MG63 (cell line): Measurements from ENCODE around the gene SLC2A4. TPM values are rescaled to one million over a fixed set of nuclear protein-coding genes. Genes with fewer than 3 reads are reported as not detected.
"Not testable (repeated sequence)": the region's sequence is repeated elsewhere in the genome, so short reads cannot be mapped to it uniquely, and the experiment has no call there.

Experiments
- DNase-seq: peaks from one replicate; pipeline ENCODE4 v3.0.0-alpha.2; 2020
- H3K27me3 ChIP-seq: fragments of 250-450 bp; sonication (Bioruptor Pico); 2 replicates; pipeline ENCODE4 v1.5.1; 2020; ENCODE audit warnings: mild to moderate bottlenecking, moderate library complexity
- H3K36me3 ChIP-seq: fragments of 250-450 bp; sonication (Bioruptor Pico); 2 replicates; pipeline ENCODE4 v1.5.1; 2020; ENCODE audit warnings: mild to moderate bottlenecking, moderate library complexity
- H3K4me3 ChIP-seq: fragments of 250-450 bp; sonication (Bioruptor Pico); 2 replicates; pipeline ENCODE4 v1.5.1; 2020; ENCODE audit warnings: mild to moderate bottlenecking, moderate library complexity
- H3K9me3 ChIP-seq: fragments of 250-450 bp; sonication (Bioruptor Pico); 2 replicates; pipeline ENCODE4 v1.5.1; 2020; ENCODE audit warnings: mild to moderate bottlenecking, moderate library complexity
- total RNA-seq: library from RNA; depleted of rRNA; stranded (reverse); fragments of >200 nt; shearing (Covaris generic); gene quantifications from 2 replicates; pipeline ENCODE4 v1.2.3, GENCODE V29; 2014; ENCODE audit warnings: low replicate concordance; rRNA removed

SLC2A4 gene
- total RNA-seq, 1 experiment from 2014 or later = not detected

- Histone ChIP-seq H3K9me3 (no peaks in the 10 kb centered on the region), H3K36me3 (no peaks in the 10 kb centered on the region), H3K4me3 (no peak within 1 kb of the TSS), H3K27me3 (no peaks in the 10 kb centered on the region)
- DNase-seq = no peak
Observed at GRCh38 chr17:7336240-7337175, 55.0 kb downstream of the SLC2A4 start, which contains the start of gene ACAP1. Gene ACAP1 (plus strand): TSS chr17:7336529. CDS start chr17:7336735, 206 bp downstream.

- not testable (repeated sequence) for H3K4me3 ChIP-seq, DNase-seq, H3K36me3 ChIP-seq, H3K9me3 ChIP-seq, H3K27me3 ChIP-seq
Observed at GRCh38 chr17:7337600-7337999, 56.1 kb downstream of the SLC2A4 start.

Other genes with a start within 250 kb of the SLC2A4 start
- 0.96 and 1.1 TPM in 2 replicates for gene SLC16A13, start 245.7 kb upstream of the SLC2A4 start, total RNA-seq
- gene SLC16A11, start 237.6 kb upstream of the SLC2A4 start, total RNA-seq = not detected in 2 replicates
- gene CLEC10A, start 201.5 kb upstream of the SLC2A4 start, total RNA-seq = not detected in 2 replicates
- not detected in 2 replicates for gene ASGR2, start 166.9 kb upstream of the SLC2A4 start, total RNA-seq
- 0.13 TPM in 1 of 2 replicates, not detected in the other for gene ASGR1, start 102.3 kb upstream of the SLC2A4 start, total RNA-seq
- 7.5 and 15.3 TPM in 2 replicates for gene DLG4, start 61.9 kb upstream of the SLC2A4 start, total RNA-seq
- 240 and 427 TPM in 2 replicates for gene ACADVL, start 61.8 kb upstream of the SLC2A4 start, total RNA-seq
- gene DVL2, start 47.2 kb upstream of the SLC2A4 start, total RNA-seq = 11.5 and 26.2 TPM in 2 replicates
- 34.4 and 62.7 TPM in 2 replicates for gene PHF23, start 42.3 kb upstream of the SLC2A4 start, total RNA-seq
- gene GABARAP, start 39.3 kb upstream of the SLC2A4 start, total RNA-seq = 36.7 and 148 TPM in 2 replicates
- 7.8 and 24.7 TPM in 2 replicates for gene CTDNEP1, start 30.0 kb upstream of the SLC2A4 start, total RNA-seq
- 24.1 and 36.4 TPM in 2 replicates for gene ELP5, start 29.5 kb upstream of the SLC2A4 start, total RNA-seq
- not detected in 2 replicates for gene CLDN7, start 19.2 kb upstream of the SLC2A4 start, total RNA-seq
- gene YBX2, start 12.9 kb downstream of the SLC2A4 start, total RNA-seq = 6.2 and 6.5 TPM in 2 replicates
- 1,208 and 1,396 TPM in 2 replicates for gene EIF5A, start 25.9 kb downstream of the SLC2A4 start, total RNA-seq
- gene GPS2, start 33.6 kb downstream of the SLC2A4 start, total RNA-seq = 37.3 and 55.3 TPM in 2 replicates
- 8.5 and 11.7 TPM in 2 replicates for gene NEURL4, start 47.6 kb downstream of the SLC2A4 start, total RNA-seq
- gene ACAP1, start 54.8 kb downstream of the SLC2A4 start, total RNA-seq = 0.20 TPM in 1 of 2 replicates, not detected in the other
- 5.0 and 6.5 TPM in 2 replicates for gene KCTD11, start 70.4 kb downstream of the SLC2A4 start, total RNA-seq
- not detected in 2 replicates for gene TMEM95, start 73.4 kb downstream of the SLC2A4 start, total RNA-seq
- not detected in 2 replicates for gene TNK1, start 99.4 kb downstream of the SLC2A4 start, total RNA-seq
- 2.8 and 7.3 TPM in 2 replicates for gene PLSCR3, start 112.8 kb downstream of the SLC2A4 start, total RNA-seq
- gene TMEM256, start 122.4 kb downstream of the SLC2A4 start, total RNA-seq = 3.6 and 52.0 TPM in 2 replicates
- 0.54 and 1.0 TPM in 2 replicates for gene NLGN2, start 126.1 kb downstream of the SLC2A4 start, total RNA-seq
- gene SPEM1, start 138.6 kb downstream of the SLC2A4 start, total RNA-seq = not detected in 2 replicates
- not detected in 2 replicates for gene SPEM2, start 143.9 kb downstream of the SLC2A4 start, total RNA-seq
- not detected in 2 replicates for gene SPEM3, start 147.1 kb downstream of the SLC2A4 start, total RNA-seq
- gene TMEM102, start 153.7 kb downstream of the SLC2A4 start, total RNA-seq = 0.33 and 0.76 TPM in 2 replicates
- gene FGF11, start 157.8 kb downstream of the SLC2A4 start, total RNA-seq = not detected in 2 replicates
- gene CHRNB1, start 163.3 kb downstream of the SLC2A4 start, total RNA-seq = 0.20 and 6.2 TPM in 2 replicates
- 5.3 and 6.0 TPM in 2 replicates for gene ZBTB4, start 197.9 kb downstream of the SLC2A4 start, total RNA-seq
- not detected in 2 replicates for gene SLC35G6, start 199.7 kb downstream of the SLC2A4 start, total RNA-seq
- 11.5 and 16.2 TPM in 2 replicates for gene POLR2A, start 202.6 kb downstream of the SLC2A4 start, total RNA-seq